ENCODE data around the gene MAP4K2.

- TF ChIP-seq ZC3H10 (CRISPR knock-in tag; IDR thresholded peaks at IDR 0.05), result no peak
- TF ChIP-seq, protein P1, sequence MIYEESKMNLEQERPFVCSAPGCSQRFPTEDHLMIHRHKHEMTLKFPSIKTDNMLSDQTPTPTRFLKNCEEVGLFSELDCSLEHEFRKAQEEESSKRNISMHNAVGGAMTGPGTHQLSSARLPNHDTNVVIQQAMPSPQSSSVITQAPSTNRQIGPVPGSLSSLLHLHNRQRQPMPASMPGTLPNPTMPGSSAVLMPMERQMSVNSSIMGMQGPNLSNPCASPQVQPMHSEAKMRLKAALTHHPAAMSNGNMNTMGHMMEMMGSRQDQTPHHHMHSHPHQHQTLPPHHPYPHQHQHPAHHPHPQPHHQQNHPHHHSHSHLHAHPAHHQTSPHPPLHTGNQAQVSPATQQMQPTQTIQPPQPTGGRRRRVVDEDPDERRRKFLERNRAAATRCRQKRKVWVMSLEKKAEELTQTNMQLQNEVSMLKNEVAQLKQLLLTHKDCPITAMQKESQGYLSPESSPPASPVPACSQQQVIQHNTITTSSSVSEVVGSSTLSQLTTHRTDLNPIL (CRISPR knock-in tag; IDR thresholded peaks at IDR 0.05; ENCODE audit: low read depth), result no peak
- no peak for TF ChIP-seq GLIS3 (CRISPR knock-in tag; IDR thresholded peaks at IDR 0.05)
- TF ChIP-seq, protein P2, sequence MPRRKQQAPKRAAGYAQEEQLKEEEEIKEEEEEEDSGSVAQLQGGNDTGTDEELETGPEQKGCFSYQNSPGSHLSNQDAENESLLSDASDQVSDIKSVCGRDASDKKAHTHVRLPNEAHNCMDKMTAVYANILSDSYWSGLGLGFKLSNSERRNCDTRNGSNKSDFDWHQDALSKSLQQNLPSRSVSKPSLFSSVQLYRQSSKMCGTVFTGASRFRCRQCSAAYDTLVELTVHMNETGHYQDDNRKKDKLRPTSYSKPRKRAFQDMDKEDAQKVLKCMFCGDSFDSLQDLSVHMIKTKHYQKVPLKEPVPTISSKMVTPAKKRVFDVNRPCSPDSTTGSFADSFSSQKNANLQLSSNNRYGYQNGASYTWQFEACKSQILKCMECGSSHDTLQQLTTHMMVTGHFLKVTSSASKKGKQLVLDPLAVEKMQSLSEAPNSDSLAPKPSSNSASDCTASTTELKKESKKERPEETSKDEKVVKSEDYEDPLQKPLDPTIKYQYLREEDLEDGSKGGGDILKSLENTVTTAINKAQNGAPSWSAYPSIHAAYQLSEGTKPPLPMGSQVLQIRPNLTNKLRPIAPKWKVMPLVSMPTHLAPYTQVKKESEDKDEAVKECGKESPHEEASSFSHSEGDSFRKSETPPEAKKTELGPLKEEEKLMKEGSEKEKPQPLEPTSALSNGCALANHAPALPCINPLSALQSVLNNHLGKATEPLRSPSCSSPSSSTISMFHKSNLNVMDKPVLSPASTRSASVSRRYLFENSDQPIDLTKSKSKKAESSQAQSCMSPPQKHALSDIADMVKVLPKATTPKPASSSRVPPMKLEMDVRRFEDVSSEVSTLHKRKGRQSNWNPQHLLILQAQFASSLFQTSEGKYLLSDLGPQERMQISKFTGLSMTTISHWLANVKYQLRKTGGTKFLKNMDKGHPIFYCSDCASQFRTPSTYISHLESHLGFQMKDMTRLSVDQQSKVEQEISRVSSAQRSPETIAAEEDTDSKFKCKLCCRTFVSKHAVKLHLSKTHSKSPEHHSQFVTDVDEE (CRISPR knock-in tag; IDR thresholded peaks at IDR 0.05), result no peak
- TF ChIP-seq BACH2 (CRISPR knock-in tag; IDR thresholded peaks at IDR 0.05; ENCODE audit: borderline replicate concordance), result no peak
- TF ChIP-seq, protein P3, sequence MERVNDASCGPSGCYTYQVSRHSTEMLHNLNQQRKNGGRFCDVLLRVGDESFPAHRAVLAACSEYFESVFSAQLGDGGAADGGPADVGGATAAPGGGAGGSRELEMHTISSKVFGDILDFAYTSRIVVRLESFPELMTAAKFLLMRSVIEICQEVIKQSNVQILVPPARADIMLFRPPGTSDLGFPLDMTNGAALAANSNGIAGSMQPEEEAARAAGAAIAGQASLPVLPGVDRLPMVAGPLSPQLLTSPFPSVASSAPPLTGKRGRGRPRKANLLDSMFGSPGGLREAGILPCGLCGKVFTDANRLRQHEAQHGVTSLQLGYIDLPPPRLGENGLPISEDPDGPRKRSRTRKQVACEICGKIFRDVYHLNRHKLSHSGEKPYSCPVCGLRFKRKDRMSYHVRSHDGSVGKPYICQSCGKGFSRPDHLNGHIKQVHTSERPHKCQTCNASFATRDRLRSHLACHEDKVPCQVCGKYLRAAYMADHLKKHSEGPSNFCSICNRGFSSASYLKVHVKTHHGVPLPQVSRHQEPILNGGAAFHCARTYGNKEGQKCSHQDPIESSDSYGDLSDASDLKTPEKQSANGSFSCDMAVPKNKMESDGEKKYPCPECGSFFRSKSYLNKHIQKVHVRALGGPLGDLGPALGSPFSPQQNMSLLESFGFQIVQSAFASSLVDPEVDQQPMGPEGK (CRISPR knock-in tag; IDR thresholded peaks at IDR 0.05; ENCODE audit: borderline replicate concordance), result no peak
- TF ChIP-seq ZFP30 (CRISPR knock-in tag; IDR thresholded peaks at IDR 0.05), result no peak
- no peak for TF ChIP-seq TCF4 (CRISPR knock-in tag; IDR thresholded peaks at IDR 0.05; ENCODE audit: borderline replicate concordance)
Measured at GRCh38 chr11:64765851-64766665, 37.0 kb downstream of the MAP4K2 start.
